ENCODE measurements around the gene KRT20. TPM values are rescaled to one million over a fixed set of nuclear protein-coding genes. Genes with fewer than 3 reads are reported as not detected.
A peak's percentile ranks its signal among the peaks of the same experiment; 100 is the strongest.

Gene KRT20
- total and polyA plus RNA-seq, 2 of the 13 experiments (the other 11 are each of a cell fraction or from before 2014, with no cell fraction given) = 0.13 to 0.20 TPM

- ATAC-seq (no peak), FAIRE-seq (peak; percentile 37), DNase-seq (ENCODE audit: low spot score) (peak; percentile 41)
- Histone ChIP-seq H3K36me3 (replicated peaks in 1 of 2; ENCODE audit: control insufficient read depth in 1 of 2, insufficient read depth in 2 of 2, low read length in 2 of 2) (no peaks in the 10 kb centered on the region), H3K9me3 (ENCODE audit: low read length) (no peaks in the 10 kb centered on the region), H3K4me2 (ENCODE audit: low read depth, low read length) (peak overlapping the region; percentile 46; the same call in 1 of the 2 replicates), H3K9ac (ENCODE audit: insufficient read depth, low read depth, low read length) (peak overlapping the region; percentile 56; the same call in 1 of the 2 replicates), H3K27ac (ENCODE audit: extremely low read length, insufficient read depth, low read length) (peak overlapping the region; percentile 89), H3K27me3 (ENCODE audit: control insufficient read depth in 1 of 2, insufficient read depth in 2 of 2, low read length in 2 of 2) (peaks cover 0 to 2% of the 10 kb centered on the region in 2 experiments; a peak in 1 of 5 replicates), H3K4me3 (replicated peaks in 1 of 3; ENCODE audit: insufficient read depth in 1 of 3, low read depth in 2 of 3, low read length in 3 of 3) (no peak overlapping the region), H2AFZ (ENCODE audit: low read length) (peak overlapping the region; percentile 61), H3K4me1 (ENCODE audit: insufficient read depth, low read length) (peaks cover 54% of the 10 kb centered on the region), H4K20me1 (ENCODE audit: insufficient read depth, low read length) (no peaks in the 10 kb centered on the region), H3K79me2 (ENCODE audit: insufficient read depth, low read length) (no peaks in the 10 kb centered on the region)
- BruUV-seq (replicated peaks) = no TSS peak
- intact Hi-C loops (cut with micrococcal nuclease; ENCODE audit: unreplicated experiment) (loop anchor here (5.0 to 10.0 kb wide), 4 partner anchors 44 to 624 kb away; partner anchors contain the start of genes KRT19, KRTAP1-1, KRTAP2-1 and KRTAP4-2), in situ Hi-C loops (cut with HindIII; ENCODE audit: extremely low pct_ligation_motif_present, low pct_unique_long_range_greater_than_20kb) (no loop called here)
- ChIA-PET POLR2A (interaction anchor here (2.6 to 2.8 kb wide), 2 partner anchors 15 to 82 kb away, joined by 12 to 18 read pairs; no protein-coding TSS in a partner anchor), CTCF (ENCODE audit: low intra/inter-chr PET ratio, low total read pairs) (no interaction called here)
- WGBS (ENCODE audit: low lambda C conversion rate) = 38% methylated on average over 5 of the region's 5 CpGs
- TF ChIP-seq PAXIP1 (CRISPR knock-in tag; conservative IDR thresholded peaks at IDR 0.05) (peak; percentile 58), CREM (IDR thresholded peaks at IDR 0.05) (no peak), CREM (CRISPR knock-in tag; IDR thresholded peaks at IDR 0.05) (no peak), ATF5 (CRISPR knock-in tag; IDR thresholded peaks at IDR 0.05; ENCODE audit: low read depth) (no peak), SRSF4 (IDR thresholded peaks at IDR 0.05; ENCODE audit: low read depth, low read length, poor library complexity, severe bottlenecking) (no peak), IKZF1 (IDR thresholded peaks at IDR 0.05) (no peak), DPF2 (CRISPR knock-in tag; IDR thresholded peaks at IDR 0.05; ENCODE audit: borderline replicate concordance, low read depth) (0 out of 2 replicates have a peak, but pooled peaks have one; percentile 21), ZNF609 (CRISPR knock-in tag; IDR thresholded peaks at IDR 0.05; ENCODE audit: borderline replicate concordance) (0 out of 2 replicates have a peak, but pooled peaks have one; percentile 32), ARID5B (CRISPR knock-in tag; IDR thresholded peaks at IDR 0.05) (no peak), JUN (CRISPR knock-in tag; IDR thresholded peaks at IDR 0.05) (0 out of 2 replicates have a peak, but pooled peaks have one; percentile 32)
Observed at GRCh38 chr17:40900809-40901356, 15.8 kb upstream of the KRT20 start.

Data from HepG2 (cell line).